Measurements from ENCODE around the gene SEMA4A. TPM values are rescaled to one million over a fixed set of nuclear protein-coding genes. Genes with fewer than 3 reads are reported as not detected.
A peak's percentile ranks its signal among the peaks of the same experiment; 100 is the strongest.
"Not testable (repeated sequence)": the region's sequence is repeated elsewhere in the genome, so short reads cannot be mapped to it uniquely, and the experiment has no call there.

The SEMA4A gene
- total RNA-seq, 1 donor from 2014 or later: 4.2 TPM

GRCh38 chr1:156212833-156213643 is 59.7 kb downstream of the SEMA4A start, which contains the start of gene PMF1:
Gene PMF1 (plus strand): TSS chr1:156213007. CDS start chr1:156213016, 9 bp downstream.
- Histone ChIP-seq H3K27me3 (ENCODE audit: control insufficient read depth in 3 of 3, insufficient read depth in 3 of 3, low read length in 3 of 3) (no peaks in the 10 kb centered on the region), H3K36me3 (ENCODE audit: control insufficient read depth in 3 of 3, insufficient read depth in 3 of 3, low read length in 3 of 3) (peaks cover 17 to 21% (median 18%) of the 10 kb centered on the region in 3 donors), H3K9me3 (ENCODE audit: control insufficient read depth in 3 of 3, low read length in 3 of 3) (no peaks in the 10 kb centered on the region), H3K4me1 (ENCODE audit: control insufficient read depth in 3 of 3, insufficient read depth in 3 of 3, low read length in 3 of 3) (peaks cover 19 to 30% (median 19%) of the 10 kb centered on the region in 3 donors), H3K27ac (ENCODE audit: low read depth, low read length) (peak within 1 kb of the TSS; percentile 96), H3K4me3 (ENCODE audit: low read length in 3 of 3) (peak within 1 kb of the TSS; percentile 92 to 98 (median 96)), H3K9ac (ENCODE audit: low read depth in 1 of 3, low read length in 3 of 3) (peak within 1 kb of the TSS; percentile 92 to 99 (median 96))

- Histone ChIP-seq H3K4me3 (ENCODE audit: low read length in 3 of 3) (peak overlapping the region; percentile 92 to 98 (median 96)), H3K9ac (ENCODE audit: low read depth in 1 of 3, low read length in 3 of 3) (peak overlapping the region; percentile 92 to 99 (median 96)), H3K27ac (ENCODE audit: low read depth, low read length) (peak overlapping the region; percentile 96), H3K4me1 (ENCODE audit: control insufficient read depth in 3 of 3, insufficient read depth in 3 of 3, low read length in 3 of 3) (peaks cover 19 to 30% (median 19%) of the 10 kb centered on the region in 3 donors), H3K27me3 (ENCODE audit: control insufficient read depth in 3 of 3, insufficient read depth in 3 of 3, low read length in 3 of 3) (no peaks in the 10 kb centered on the region), H3K9me3 (ENCODE audit: control insufficient read depth in 3 of 3, low read length in 3 of 3) (no peaks in the 10 kb centered on the region), H3K36me3 (ENCODE audit: control insufficient read depth in 3 of 3, insufficient read depth in 3 of 3, low read length in 3 of 3) (peaks cover 14 to 18% (median 18%) of the 10 kb centered on the region in 3 donors)
These were observed 60.2 kb downstream of the SEMA4A start for GRCh38 chr1:156213644-156213966.

- H3K36me3 ChIP-seq (ENCODE audit: control insufficient read depth in 3 of 3, insufficient read depth in 3 of 3, low read length in 3 of 3): peaks cover 14 to 18% (median 18%) of the 10 kb centered on the region in 3 donors
- no peaks in the 10 kb centered on the region for H3K9me3 ChIP-seq (ENCODE audit: control insufficient read depth in 3 of 3, low read length in 3 of 3)
- H3K9ac ChIP-seq (ENCODE audit: low read depth in 1 of 3, low read length in 3 of 3): peak overlapping the region; percentile 92 to 99 (median 96)
- peak overlapping the region; percentile 92 to 98 (median 96) for H3K4me3 ChIP-seq (ENCODE audit: low read length in 3 of 3)
- H3K27me3 ChIP-seq (ENCODE audit: control insufficient read depth in 3 of 3, insufficient read depth in 3 of 3, low read length in 3 of 3): no peaks in the 10 kb centered on the region
- H3K4me1 ChIP-seq (ENCODE audit: control insufficient read depth in 3 of 3, insufficient read depth in 3 of 3, low read length in 3 of 3): peaks cover 19 to 30% (median 19%) of the 10 kb centered on the region in 3 donors
- H3K27ac ChIP-seq (ENCODE audit: low read depth, low read length): peak overlapping the region; percentile 96
These were observed 60.8 kb downstream of the SEMA4A start for GRCh38 chr1:156214024-156214748.

GRCh38 chr1:156216361-156217086 is 63.1 kb downstream of the SEMA4A start:
- Histone ChIP-seq H3K4me1 (ENCODE audit: control insufficient read depth in 3 of 3, insufficient read depth in 3 of 3, low read length in 3 of 3) (peaks cover 19 to 30% (median 19%) of the 10 kb centered on the region in 3 donors), H3K36me3 (ENCODE audit: control insufficient read depth in 3 of 3, insufficient read depth in 3 of 3, low read length in 3 of 3) (peaks cover 7 to 15% (median 14%) of the 10 kb centered on the region in 3 donors)
- not testable (repeated sequence) for H3K9me3 ChIP-seq (ENCODE audit: control insufficient read depth in 3 of 3, low read length in 3 of 3); H3K27ac ChIP-seq (ENCODE audit: low read depth, low read length); H3K4me3 ChIP-seq (ENCODE audit: low read length in 3 of 3); H3K27me3 ChIP-seq (ENCODE audit: control insufficient read depth in 3 of 3, insufficient read depth in 3 of 3, low read length in 3 of 3); H3K9ac ChIP-seq (ENCODE audit: low read depth in 1 of 3, low read length in 3 of 3)

GRCh38 chr1:156217871-156218270 is 64.5 kb downstream of the SEMA4A start:
- Histone ChIP-seq H3K27me3 (ENCODE audit: control insufficient read depth in 3 of 3, insufficient read depth in 3 of 3, low read length in 3 of 3) (no peaks in the 10 kb centered on the region), H3K9ac (ENCODE audit: low read depth in 1 of 3, low read length in 3 of 3) (no peak overlapping the region), H3K36me3 (ENCODE audit: control insufficient read depth in 3 of 3, insufficient read depth in 3 of 3, low read length in 3 of 3) (peaks cover 16 to 23% (median 22%) of the 10 kb centered on the region in 3 donors), H3K4me1 (ENCODE audit: control insufficient read depth in 3 of 3, insufficient read depth in 3 of 3, low read length in 3 of 3) (peaks cover 14 to 24% (median 14%) of the 10 kb centered on the region in 3 donors), H3K9me3 (ENCODE audit: control insufficient read depth in 3 of 3, low read length in 3 of 3) (no peaks in the 10 kb centered on the region), H3K4me3 (ENCODE audit: low read length in 3 of 3) (no peak overlapping the region), H3K27ac (ENCODE audit: low read depth, low read length) (peak overlapping the region; percentile 21)

GRCh38 chr1:156220226-156220625 is 66.8 kb downstream of the SEMA4A start:
- no peak overlapping the region for H3K27ac ChIP-seq (ENCODE audit: low read depth, low read length)
- peaks cover 26 to 31% (median 29%) of the 10 kb centered on the region in 3 donors for H3K36me3 ChIP-seq (ENCODE audit: control insufficient read depth in 3 of 3, insufficient read depth in 3 of 3, low read length in 3 of 3)
- H3K9me3 ChIP-seq (ENCODE audit: control insufficient read depth in 3 of 3, low read length in 3 of 3): no peaks in the 10 kb centered on the region
- no peaks in the 10 kb centered on the region for H3K27me3 ChIP-seq (ENCODE audit: control insufficient read depth in 3 of 3, insufficient read depth in 3 of 3, low read length in 3 of 3)
- peaks cover 4 to 13% (median 5%) of the 10 kb centered on the region in 3 donors for H3K4me1 ChIP-seq (ENCODE audit: control insufficient read depth in 3 of 3, insufficient read depth in 3 of 3, low read length in 3 of 3)
- H3K4me3 ChIP-seq (ENCODE audit: low read length in 3 of 3): no peak overlapping the region
- H3K9ac ChIP-seq (ENCODE audit: low read depth in 1 of 3, low read length in 3 of 3): no peak overlapping the region

- Histone ChIP-seq H3K4me3 (ENCODE audit: low read length in 3 of 3) (no peak overlapping the region), H3K9ac (ENCODE audit: low read depth in 1 of 3, low read length in 3 of 3) (no peak overlapping the region), H3K36me3 (ENCODE audit: control insufficient read depth in 3 of 3, insufficient read depth in 3 of 3, low read length in 3 of 3) (peaks cover 29 to 34% (median 31%) of the 10 kb centered on the region in 3 donors), H3K9me3 (ENCODE audit: control insufficient read depth in 3 of 3, low read length in 3 of 3) (no peaks in the 10 kb centered on the region), H3K4me1 (ENCODE audit: control insufficient read depth in 3 of 3, insufficient read depth in 3 of 3, low read length in 3 of 3) (peaks cover 4 to 13% (median 5%) of the 10 kb centered on the region in 3 donors), H3K27me3 (ENCODE audit: control insufficient read depth in 3 of 3, insufficient read depth in 3 of 3, low read length in 3 of 3) (no peaks in the 10 kb centered on the region), H3K27ac (ENCODE audit: low read depth, low read length) (no peak overlapping the region)
These were observed 68.8 kb downstream of the SEMA4A start for GRCh38 chr1:156221986-156222692.

GRCh38 chr1:156225677-156226014 is 72.3 kb downstream of the SEMA4A start:
- Histone ChIP-seq H3K9ac (ENCODE audit: low read depth in 1 of 3, low read length in 3 of 3) (no peak overlapping the region), H3K4me3 (ENCODE audit: low read length in 3 of 3) (no peak overlapping the region), H3K4me1 (ENCODE audit: control insufficient read depth in 3 of 3, insufficient read depth in 3 of 3, low read length in 3 of 3) (peaks cover 2 to 5% (median 5%) of the 10 kb centered on the region in 3 donors), H3K36me3 (ENCODE audit: control insufficient read depth in 3 of 3, insufficient read depth in 3 of 3, low read length in 3 of 3) (peaks cover 34 to 45% (median 35%) of the 10 kb centered on the region in 3 donors), H3K9me3 (ENCODE audit: control insufficient read depth in 3 of 3, low read length in 3 of 3) (no peaks in the 10 kb centered on the region), H3K27ac (ENCODE audit: low read depth, low read length) (no peak overlapping the region), H3K27me3 (ENCODE audit: control insufficient read depth in 3 of 3, insufficient read depth in 3 of 3, low read length in 3 of 3) (no peaks in the 10 kb centered on the region)

- Histone ChIP-seq H3K27me3 (ENCODE audit: control insufficient read depth in 3 of 3, insufficient read depth in 3 of 3, low read length in 3 of 3) (no peaks in the 10 kb centered on the region), H3K4me1 (ENCODE audit: control insufficient read depth in 3 of 3, insufficient read depth in 3 of 3, low read length in 3 of 3) (peaks cover 2 to 5% (median 5%) of the 10 kb centered on the region in 3 donors), H3K4me3 (ENCODE audit: low read length in 3 of 3) (no peak overlapping the region), H3K9me3 (ENCODE audit: control insufficient read depth in 3 of 3, low read length in 3 of 3) (no peaks in the 10 kb centered on the region), H3K36me3 (ENCODE audit: control insufficient read depth in 3 of 3, insufficient read depth in 3 of 3, low read length in 3 of 3) (peaks cover 29 to 42% (median 30%) of the 10 kb centered on the region in 3 donors), H3K27ac (ENCODE audit: low read depth, low read length) (no peak overlapping the region), H3K9ac (ENCODE audit: low read depth in 1 of 3, low read length in 3 of 3) (no peak overlapping the region)
These were observed 72.7 kb downstream of the SEMA4A start for GRCh38 chr1:156226116-156226538.

Measured in skeletal muscle tissue (tissue), 4 donors.